ENCODE results near the gene COL12A1. TPM values are rescaled to one million over a fixed set of nuclear protein-coding genes. Genes with fewer than 3 reads are reported as not detected.

The COL12A1 gene
- total RNA-seq, 1 donor from 2014 or later, result 443 TPM

GRCh38 chr6:75096966-75097365, 108.9 kb downstream of the COL12A1 start:
- no peak for DNase-seq

- DNase-seq, result peak; percentile 60
These were observed 111.1 kb downstream of the COL12A1 start for GRCh38 chr6:75094614-75095200.

- DNase-seq, result no peak
These were observed 114.2 kb downstream of the COL12A1 start for GRCh38 chr6:75091467-75092190.

GRCh38 chr6:75090576-75090975, 115.3 kb downstream of the COL12A1 start:
- no peak for DNase-seq

GRCh38 chr6:75089921-75090320, 115.9 kb downstream of the COL12A1 start:
- no peak for DNase-seq

- no peak for DNase-seq
These were observed 116.5 kb downstream of the COL12A1 start for GRCh38 chr6:75089151-75089897.

- DNase-seq, result no peak
These were observed 119.8 kb downstream of the COL12A1 start for GRCh38 chr6:75085931-75086635.

GRCh38 chr6:75084872-75085381, 120.9 kb downstream of the COL12A1 start:
- DNase-seq, result peak; percentile 14

- DNase-seq, result peak; percentile 11
These were observed 121.8 kb downstream of the COL12A1 start for GRCh38 chr6:75084018-75084417.

- peak; percentile 13 for DNase-seq
These were observed 123.9 kb downstream of the COL12A1 start for GRCh38 chr6:75081921-75082320.

- no peak for DNase-seq
These were observed 124.8 kb downstream of the COL12A1 start for GRCh38 chr6:75081047-75081446.

GRCh38 chr6:75079589-75079988, 126.3 kb downstream of the COL12A1 start:
- DNase-seq, result no peak

GRCh38 chr6:75077701-75078100, 128.2 kb downstream of the COL12A1 start:
- no peak for DNase-seq

- no peak for DNase-seq
These were observed 129.8 kb downstream of the COL12A1 start for GRCh38 chr6:75076009-75076408.

GRCh38 chr6:75070244-75070643, 135.6 kb downstream of the COL12A1 start:
- no peak for DNase-seq

- DNase-seq, result no peak
These were observed 140.3 kb downstream of the COL12A1 start for GRCh38 chr6:75065523-75065922.

- no peak for DNase-seq
These were observed 153.4 kb downstream of the COL12A1 start for GRCh38 chr6:75052491-75052890.

GRCh38 chr6:75049308-75049707, 156.5 kb downstream of the COL12A1 start:
- no peak for DNase-seq

GRCh38 chr6:75044846-75045245, 161.0 kb downstream of the COL12A1 start:
- no peak for DNase-seq

- no peak for DNase-seq
These were observed 164.5 kb downstream of the COL12A1 start for GRCh38 chr6:75041381-75041780.
